HG03060 (cell line): ENCODE measurements around the gene KLF2.

Experiments used
- ATAC-seq: cut with Tn5 transposase; IDR thresholded peaks from one replicate; pipeline ENCODE4 v1.9.1; 2021; ENCODE audit warnings: low read depth, moderate number of reproducible peaks; ENCODE audit not compliant: unreplicated experiment

The KLF2 gene

DNA sequence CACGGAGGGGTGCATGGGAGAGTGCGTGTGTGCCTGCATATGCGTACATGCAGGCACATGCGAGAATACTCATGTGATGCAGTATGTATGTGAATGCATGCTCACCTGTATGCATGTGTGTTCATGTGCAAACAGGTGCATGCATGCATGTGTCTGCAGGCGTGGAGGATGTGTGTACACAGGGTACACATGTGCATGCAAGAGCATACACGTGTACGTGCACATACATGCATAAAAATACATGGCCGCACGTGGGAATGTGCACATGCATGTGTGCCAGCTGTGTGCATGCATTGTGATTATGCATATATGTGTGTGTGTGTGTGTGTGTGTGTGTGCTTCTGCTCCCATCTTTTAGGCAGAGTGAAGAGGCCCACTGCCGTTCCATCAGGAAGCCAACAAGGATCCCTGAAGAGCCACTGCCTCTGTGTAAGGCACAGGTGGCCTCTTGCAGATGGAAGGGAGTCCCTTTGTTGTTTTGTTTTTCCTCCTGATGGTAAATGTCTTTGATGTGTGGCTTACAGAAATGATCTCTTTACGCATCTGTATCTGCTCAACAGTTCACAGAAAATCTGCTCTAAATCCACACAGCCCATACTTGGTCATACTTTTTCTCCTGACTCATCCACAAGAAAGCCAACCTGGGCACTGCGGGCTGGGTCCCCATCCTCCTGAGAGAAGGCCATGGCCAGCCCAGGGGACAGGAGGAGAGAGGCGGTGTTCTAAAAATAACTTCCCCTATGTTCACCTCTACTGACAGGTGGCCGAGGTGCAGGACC lies 50.7 kb downstream of the KLF2 start:
- no peak for ATAC-seq

DNA sequence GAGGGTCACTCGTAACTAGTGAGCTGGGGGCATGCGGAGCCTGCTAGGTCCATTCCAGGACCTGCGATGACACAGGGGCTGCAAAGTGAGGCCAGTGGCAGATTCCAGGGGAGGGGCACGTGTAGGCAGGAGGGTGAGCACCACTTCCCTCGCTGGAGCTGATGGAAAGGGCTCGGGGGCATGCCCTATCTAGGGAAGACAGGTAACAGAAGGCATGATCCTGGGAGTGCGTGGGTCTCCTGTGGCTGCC lies 51.2 kb downstream of the KLF2 start:
- ATAC-seq = no peak

DNA sequence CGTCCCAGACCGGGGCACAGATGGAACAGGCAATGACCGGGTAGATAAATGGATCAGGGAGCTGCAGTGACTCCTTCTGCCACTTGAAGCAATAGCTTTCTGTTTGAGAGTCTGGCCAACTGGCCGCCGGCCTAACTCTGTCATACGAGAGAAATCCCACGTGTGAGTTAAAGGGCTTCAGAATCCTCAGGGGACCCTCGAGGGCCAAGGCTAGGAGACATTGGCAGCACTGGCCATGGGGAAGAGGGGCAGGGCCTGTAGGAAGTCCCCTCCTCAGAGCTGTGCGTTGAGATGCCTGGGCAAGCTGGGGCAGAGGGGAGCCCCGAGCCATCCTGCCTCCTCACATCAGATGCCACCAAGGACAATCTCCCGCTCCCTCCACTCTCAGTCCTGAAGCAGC lies 51.6 kb downstream of the KLF2 start:
- ATAC-seq = no peak

DNA sequence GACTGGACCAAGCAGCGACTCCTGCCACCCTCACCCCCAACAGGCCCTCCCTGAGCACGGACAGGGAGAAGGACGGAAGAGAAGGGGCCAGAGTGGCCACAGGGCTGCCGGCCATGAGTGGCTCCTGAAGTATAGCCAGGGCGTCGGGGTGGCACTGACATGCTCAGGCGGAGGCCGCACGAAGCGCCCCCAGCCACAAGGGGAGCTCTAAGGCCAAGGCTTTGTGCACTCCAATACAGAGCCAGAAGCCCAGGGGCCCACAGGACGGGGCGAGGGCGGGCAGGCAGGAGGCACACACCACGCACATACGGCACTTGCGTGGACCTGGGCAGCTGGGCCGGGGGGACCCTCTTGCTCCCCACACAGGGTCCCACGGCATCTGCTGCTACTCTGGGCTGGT lies 52.0 kb downstream of the KLF2 start:
- ATAC-seq = no peak

DNA sequence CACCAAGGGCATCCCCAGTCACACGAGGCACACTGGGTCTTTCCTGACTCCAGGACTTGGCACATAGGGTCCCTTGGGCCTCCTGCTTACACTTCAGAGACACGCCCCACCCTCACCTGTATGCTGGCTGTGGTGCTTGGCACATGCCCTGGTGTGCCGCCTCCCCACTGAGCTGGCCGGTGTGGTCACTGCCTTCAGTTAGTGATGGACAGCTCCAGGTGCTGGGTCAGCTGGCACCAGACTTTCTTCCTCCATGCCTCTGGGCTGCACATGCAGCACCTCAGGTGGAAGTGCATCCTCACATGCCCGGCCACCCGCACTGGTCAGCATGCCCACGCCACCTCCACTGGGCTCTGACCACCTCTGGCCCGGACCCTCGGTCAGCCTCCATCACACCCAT lies 52.9 kb downstream of the KLF2 start:
- ATAC-seq = no peak
